Body of pancreas (tissue), 4 donors: ENCODE data around the gene CCSER1.

Experiments
- CTCF ChIP-seq, 7 experiments: fragments of 450-650 bp in 4 of 7; fragments of 200-600 bp in 3 of 7; sonication (generic) in 3 of 7; IDR thresholded peaks; one replicate each; pipeline ENCODE4 v1.5.1; 2016 to 2019; ENCODE audit warnings: antibody characterized with exemption in 7 of 7
- POLR2A ChIP-seq, 3 donors: fragments of 450-650 bp; IDR thresholded peaks; one replicate each; pipeline ENCODE4 v1.6.1; 2016; ENCODE audit warnings: antibody characterized with exemption in 3 of 3, mild to moderate bottlenecking in 2 of 3

GRCh38 chr4:90190525-90190924, 63.3 kb downstream of the CCSER1 start:
- TF ChIP-seq POLR2A (IDR thresholded peaks at IDR 0.05) (no peak), CTCF (IDR thresholded peaks at IDR 0.05) (no peak)
